ENCODE results near the gene ATG9B. TPM values are rescaled to one million over a fixed set of nuclear protein-coding genes. Genes with fewer than 3 reads are reported as not detected.
"Not testable (repeated sequence)": the region's sequence is repeated elsewhere in the genome, so short reads cannot be mapped to it uniquely, and the experiment has no call there.

ATG9B gene
- total RNA-seq, 1 donor from 2014 or later = 0.10 TPM

DNA sequence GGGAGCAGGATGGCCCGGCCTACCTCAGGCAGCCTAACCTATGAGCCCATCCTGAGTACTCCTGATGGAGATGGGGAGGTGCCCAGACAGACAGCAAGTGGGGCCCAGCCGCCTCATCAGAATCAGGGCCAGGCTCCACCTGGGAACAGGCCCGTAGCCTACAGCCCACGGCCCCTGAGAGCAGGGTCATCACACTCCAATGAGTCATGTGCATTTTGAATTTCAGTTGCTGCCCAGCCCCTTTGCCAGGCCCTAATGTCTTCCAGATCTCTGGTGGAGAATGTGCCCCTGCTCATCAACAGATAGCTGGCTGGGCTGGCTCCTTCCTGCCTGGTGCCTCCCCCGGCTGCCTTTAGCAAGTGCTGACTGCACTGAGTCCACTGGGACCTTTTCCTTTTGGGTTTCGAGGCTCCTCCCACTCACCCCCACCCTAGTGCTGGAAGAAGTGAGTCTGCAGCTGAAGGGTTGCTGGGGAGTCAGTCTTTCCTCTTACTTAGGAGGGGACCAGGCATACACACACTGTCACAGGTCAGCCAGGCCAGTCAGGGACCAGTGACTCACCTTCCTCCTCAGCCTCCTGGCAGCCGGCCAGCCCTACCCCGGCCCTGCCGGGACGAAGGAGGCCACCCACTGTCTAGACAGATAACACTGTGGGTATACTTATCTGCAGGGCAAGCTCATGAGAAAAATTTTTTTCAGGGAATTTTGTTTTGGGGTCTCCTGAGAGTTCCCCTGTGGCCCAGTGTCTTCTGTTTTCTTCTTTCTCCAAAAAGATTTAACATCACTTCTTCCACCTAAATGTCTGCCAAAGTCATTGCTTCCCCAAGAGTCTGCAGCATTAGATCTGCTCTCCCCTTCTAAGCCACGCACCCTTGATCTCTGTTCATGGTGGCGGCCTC, 14.9 kb upstream of the ATG9B start:
- peak; percentile 88 for DNase-seq (ENCODE audit: low read depth)

DNA sequence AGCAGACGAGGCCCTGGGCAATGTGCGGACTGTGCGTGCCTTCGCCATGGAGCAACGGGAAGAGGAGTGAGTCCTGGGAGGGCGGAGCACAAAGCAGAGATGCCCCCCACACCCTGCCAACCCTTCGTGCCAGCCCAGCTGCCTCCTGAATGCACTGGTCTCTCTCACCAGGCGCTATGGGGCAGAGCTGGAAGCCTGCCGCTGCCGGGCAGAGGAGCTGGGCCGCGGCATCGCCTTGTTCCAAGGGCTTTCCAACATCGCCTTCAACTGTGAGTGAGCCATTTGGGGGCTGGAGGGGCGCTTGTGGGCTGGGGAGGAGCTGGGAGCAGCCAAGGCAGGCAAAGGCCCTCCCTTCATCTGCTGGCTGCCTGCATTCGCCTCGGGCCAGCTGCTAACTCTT, 11.6 kb upstream of the ATG9B start:
- DNase-seq (ENCODE audit: low read depth) = no peak

DNA sequence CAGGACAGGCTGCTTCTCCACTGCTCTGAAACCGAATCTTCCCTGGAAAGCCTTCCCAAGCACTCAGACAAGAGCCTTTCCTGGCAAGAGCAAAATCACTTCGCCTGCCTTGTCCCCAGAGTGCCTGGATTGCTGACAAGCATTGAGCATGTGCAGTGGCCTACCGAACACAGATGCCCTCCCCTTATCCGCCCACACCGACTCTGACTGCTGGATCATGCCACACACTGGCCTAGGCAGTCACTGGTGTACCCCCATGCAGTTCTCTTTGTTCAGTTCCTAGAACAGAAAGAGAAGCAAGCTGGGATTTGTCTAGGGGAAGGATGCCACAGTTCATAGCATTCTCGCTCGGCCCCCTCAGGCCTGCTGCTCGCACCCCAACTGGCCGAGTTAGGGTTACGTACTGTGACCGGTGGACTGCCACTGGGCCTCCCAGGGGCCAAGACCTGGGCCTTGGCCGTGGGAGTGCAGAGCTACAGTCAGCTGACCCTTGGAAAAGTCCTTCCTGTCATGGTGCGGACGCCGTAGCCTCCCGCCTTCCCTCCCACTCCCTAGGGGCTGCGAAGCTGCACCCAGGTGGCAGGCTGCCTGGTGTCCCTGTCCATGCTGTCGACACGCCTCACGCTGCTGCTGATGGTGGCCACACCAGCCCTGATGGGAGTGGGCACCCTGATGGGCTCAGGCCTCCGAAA, 10.9 kb upstream of the ATG9B start:
- DNase-seq (ENCODE audit: low read depth) = no peak

DNA sequence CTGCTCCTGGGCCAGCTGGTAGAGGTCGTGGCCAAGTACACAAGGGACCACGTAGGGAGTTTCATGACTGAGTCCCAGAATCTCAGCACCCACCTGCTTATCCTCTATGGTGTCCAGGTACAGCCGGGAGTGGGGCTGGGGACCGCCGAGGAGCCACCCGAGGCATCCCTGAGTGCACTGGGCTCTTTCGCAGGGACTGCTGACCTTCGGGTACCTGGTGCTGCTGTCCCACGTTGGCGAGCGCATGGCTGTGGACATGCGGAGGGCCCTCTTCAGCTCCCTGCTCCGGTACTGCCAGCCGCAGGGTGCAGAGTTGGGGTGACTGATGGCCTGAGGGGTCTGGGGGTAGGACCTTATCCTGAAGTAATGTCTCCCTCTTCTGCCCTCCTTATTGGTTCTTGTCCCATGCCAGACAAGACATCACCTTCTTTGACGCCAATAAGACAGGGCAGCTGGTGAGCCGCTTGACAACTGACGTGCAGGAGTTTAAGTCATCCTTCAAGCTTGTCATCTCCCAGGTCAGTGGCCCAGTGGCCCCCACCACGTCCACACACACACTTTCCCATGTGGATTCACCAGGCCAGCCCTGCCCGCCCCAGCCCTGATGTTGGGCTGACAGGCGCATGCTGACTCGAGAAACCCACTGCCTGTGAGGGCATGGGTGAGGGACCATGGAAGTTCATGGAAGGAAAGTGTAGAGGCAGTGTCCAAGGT, 10.2 kb upstream of the ATG9B start:
- no peak for DNase-seq (ENCODE audit: low read depth)

DNA sequence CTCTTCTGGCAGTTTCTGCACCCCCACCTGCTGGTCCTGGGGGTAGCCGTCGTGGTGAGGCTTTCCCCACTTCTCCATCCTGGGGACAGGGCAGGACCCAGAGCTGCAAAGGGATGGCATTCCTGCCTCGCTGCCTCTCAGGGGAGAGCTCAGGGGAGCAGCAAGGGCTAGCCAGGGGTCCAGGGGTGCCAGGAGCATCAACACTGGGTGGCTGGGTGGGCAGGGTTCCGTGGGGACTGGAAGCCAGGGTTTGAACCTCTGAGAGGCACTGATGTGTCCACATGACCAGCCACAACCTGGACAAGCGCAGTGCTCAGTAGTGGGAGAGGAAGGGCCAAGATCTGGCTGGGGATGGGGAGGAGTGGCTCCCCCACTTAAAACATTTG, 9.6 kb upstream of the ATG9B start:
- no peak for DNase-seq (ENCODE audit: low read depth)

DNA sequence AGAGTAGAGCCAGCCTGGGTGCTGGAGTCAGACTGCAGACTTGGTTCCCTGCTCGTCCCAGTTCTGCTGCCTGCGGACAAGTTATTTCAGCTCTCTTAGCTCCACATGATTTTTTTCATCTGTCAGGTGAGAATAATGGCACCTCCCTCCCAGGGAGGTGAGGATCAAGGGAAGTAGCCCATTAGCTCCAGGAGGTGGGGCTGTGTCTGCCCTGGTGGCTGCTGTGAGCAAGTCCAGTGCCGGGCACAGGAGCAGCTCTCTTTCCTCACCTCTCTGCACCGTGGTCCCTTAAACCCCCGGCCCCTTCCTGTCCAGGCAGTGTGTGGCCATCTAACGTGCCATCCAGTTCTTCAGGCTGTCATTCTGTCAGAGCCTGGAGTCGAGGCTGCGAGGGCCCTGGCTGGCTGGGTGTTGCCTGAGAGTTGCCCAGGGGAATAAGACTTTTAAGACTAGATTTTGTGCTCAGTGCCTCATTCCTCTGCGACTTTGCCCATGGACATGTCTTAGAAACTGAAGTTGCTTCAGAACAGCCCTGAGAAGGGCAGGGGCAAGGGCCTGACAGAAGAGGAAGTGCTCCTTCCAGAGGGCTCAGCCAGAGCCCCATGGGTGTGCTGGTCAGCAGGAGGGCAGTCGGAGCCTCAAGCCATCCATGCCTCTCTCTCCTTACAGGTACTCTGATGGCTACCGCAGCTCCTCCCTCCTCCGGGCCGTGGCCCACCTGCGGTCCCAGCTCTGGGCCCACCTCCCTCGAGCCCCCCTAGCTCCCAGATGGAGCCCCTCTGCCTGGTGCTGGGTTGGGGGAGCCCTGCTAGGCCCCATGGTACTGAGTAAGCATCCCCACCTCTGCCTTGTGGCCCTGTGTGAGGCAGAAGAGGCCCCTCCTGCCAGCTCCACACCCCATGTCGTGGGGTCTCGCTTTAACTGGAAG, 8.9 kb upstream of the ATG9B start:
- DNase-seq (ENCODE audit: low read depth) = no peak

DNA sequence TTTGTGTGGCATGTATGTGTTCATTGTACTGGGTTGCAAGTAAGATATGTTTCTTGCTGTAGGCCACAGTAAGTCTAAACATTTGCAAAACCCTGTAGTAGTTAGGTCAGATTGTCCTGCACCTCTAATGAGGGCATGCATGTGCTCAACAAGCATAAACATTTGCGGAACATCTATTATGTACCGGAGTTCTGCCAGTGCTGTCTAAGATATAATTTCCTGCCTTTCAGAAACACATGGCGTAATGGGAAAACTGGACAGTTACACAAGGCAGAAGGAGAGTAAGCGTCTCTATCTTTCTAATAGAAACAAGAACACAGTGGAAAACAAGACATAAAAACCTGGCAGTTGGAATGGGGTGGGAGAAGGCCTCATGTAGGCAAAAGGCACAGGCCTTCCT, 6.7 kb upstream of the ATG9B start:
- no peak for DNase-seq (ENCODE audit: low read depth)

DNA sequence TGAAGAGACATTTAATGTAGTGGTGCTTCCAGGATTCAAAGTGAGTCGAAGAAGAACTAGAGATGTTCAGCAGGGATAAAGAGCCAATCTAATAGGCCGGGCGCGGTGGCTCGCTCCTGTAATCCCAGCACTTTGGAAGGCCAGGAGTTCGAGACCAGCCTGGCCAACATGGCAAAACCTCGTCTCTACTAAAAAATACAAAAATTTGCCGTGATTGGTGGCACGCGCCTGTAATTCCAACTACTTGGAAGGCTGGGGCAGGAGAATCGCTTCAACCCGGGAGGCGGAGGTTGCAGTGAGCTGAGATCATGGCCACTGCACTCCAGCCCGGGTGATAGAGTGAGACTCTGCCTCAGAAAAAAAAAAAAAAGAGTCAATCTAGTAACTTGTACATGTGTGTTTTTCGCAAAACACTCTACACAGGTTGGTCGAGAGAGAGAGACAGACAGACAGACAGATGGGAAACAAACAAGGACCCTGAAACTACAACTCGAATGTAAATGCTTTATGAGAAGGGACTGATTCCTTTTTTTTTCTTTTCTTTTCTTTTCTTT, 4.7 kb upstream of the ATG9B start:
- no peak for DNase-seq (ENCODE audit: low read depth)

DNA sequence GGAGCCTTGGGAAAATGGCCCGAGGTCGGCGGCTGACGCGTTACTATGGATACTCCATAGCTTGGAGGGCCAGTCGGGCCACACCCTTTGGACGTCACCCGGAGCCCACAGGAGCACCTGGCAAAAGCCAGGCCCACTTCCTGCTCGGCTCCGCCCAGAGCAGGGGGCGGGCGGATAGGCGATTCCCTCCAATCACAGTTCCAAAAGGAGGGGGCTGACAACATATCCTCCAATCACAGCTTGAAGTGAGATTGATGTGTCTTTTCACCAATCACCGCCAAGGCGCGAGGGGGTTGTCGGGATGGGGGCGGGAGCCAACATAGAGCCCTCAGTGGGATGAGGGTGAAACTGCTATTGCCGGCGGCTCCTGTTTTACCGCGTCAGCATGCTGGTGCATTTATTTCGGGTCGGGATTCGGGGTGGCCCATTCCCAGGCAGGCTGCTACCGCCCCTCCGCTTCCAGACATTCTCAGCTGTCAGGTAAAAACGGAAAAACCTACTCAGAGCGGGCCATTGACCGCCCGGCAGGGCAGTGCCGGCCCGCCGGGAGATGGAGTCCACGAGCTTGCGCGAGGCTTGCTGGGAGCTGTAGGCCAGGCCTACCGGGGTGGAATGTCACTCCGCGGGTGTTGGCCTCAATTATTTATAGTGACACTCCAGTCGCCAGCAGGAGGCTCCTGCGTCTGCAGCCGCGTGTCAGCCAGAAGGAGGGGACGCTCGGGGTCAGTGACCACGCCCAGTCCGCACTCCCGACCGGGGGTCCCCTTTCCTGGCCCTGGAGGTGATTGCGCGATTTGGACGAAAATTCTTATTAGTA, 4.0 kb upstream of the ATG9B start, which contains the start of gene ABCB8:
TSS of gene ABCB8 (plus strand) at position 320 of the 817 bp plus-strand sequence. CDS start at position 386, 66 bp downstream.
- DNase-seq (ENCODE audit: low read depth) = peak; percentile 98

DNA sequence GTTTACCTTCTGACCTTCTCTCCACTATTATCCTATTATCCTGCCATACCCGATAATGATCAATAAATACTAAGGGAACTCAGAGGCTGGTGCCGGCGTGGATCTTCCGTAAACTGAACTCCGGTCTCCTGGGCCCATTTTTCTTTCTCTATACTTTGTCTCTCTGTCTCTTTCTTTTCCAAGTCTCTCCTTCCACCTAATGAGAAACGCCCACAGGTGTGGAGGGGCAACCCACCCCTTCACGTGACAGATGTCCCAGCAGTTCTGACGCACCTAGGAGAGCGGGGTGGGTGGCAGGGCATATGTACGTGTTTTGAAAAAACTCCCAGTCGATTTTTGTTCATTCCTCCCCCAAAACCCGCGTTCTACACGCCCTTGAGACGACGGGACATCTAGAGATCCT, 3.4 kb upstream of the ATG9B start:
- not testable (repeated sequence) for DNase-seq (ENCODE audit: low read depth)

DNA sequence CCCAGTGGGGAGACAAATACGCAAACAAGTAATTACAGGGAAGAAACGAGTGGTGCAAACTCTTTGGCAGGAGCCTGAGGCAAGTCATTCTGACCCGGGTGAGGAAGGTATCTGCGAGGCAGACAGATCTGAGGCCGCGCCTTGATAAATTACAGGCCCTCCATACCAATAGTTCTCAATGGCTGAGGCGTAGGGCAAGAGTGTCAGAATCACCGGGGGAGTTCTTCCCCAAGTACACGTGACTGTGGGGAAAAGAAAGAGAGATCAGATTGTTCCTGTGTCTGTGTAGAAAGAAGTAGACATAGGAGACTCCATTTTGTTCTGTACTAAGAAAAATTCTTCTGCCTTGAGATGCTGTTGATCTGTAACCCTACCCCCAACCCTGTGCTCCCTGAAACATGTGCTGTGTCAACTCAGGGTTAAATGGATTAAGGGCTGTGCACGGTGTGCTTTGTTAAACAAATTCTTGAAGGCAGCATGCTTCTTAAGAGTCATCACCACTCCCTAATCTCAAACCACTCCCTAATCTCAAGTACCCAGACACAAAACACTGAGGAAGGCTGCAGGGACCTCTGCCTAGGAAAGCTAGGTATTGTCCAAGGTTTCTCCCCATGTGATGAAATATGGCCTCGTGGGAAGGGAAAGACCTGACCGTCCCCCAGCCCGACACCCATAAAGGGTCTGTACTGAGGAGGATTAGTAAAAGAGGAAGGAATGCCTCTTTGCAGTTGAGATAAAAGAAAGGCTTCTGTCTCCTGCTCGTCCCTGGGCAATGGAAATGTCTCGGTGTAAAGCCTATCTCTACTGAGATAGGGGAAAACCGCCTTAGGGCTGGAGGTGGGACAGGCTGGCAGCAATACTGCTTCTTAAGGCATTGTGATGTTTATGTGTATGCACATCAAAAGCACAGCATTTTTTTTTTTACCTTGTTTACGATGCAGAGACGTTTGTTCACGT, 2.8 kb upstream of the ATG9B start:
- DNase-seq (ENCODE audit: low read depth) = not testable (repeated sequence)

DNA sequence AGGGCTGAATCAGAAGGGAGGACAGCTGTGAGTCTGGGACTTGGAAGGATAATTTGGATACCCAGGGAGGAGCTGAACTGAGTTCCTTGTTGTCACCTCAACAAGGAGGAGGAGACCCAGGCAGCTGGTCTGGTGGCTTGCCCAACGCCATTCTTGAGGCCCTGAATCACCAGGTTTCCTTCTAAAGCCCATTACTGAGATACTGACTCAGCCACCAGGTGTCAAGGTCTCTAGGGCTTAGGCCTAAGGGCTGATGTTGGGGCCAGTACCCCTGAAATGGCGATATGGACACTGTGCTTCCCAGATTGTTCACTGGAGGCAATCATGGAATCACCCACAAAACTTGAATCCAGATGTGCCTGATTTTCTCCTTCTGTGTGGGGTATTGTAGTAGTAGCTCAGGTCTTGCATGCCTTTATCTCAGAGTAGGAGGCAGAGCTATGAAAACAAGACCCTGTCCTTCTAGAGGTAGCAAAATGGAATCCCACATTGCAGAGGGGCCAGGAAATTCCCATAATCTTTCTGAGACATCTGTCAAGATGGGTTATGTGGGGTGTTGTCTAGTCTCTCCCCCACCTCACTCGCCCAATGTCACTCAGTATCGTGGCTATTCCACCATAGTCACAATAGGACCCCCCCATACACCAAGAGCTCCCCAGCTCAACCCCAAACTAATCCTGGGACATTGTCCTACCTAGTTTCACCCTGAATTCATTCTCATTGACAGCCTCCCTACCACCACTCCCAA, 1.8 kb upstream of the ATG9B start:
- DNase-seq (ENCODE audit: low read depth) = peak; percentile 41

DNA sequence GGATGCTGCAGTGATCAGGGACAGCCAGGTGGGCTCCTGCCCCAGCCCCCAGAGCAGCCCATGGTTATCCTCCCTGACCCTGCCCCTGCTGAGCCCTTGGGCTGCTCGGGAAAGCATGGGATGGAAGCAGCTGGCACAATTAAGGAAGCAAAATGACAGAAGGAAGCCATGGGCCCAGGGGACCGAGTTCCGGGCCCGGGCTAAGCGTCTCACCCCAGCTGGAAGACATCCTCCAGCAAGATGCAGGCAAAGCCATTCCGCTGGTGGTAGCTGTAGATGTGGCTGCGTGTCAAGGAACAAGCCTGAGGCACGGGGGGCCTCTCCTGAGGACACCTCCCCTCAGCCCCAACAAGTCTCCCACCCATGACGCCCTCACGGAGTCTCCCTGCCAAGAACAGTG, 1.1 kb downstream of the ATG9B start:
- no peak for DNase-seq (ENCODE audit: low read depth)

DNA sequence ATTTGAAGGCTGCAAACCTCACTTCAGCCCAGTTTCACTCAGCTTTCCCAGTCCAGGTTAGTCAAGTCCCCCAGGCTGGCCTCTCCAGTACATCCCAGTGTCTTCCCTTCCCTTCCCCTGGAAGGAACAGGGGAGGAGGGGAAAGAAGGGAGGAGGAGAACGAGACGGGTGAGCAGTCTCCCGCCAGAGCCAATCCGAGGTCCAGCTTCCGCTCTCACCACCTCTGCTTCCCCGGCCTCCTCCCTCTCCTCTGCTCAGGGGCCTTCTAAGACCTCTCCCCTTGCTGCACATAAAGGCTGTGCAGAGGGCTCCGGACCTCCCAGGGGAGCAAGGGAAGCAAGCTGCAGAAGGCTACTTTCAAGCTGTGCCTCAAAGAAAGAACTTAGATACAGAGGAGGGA, 4.1 kb downstream of the ATG9B start:
- DNase-seq (ENCODE audit: low read depth) = no peak

DNA sequence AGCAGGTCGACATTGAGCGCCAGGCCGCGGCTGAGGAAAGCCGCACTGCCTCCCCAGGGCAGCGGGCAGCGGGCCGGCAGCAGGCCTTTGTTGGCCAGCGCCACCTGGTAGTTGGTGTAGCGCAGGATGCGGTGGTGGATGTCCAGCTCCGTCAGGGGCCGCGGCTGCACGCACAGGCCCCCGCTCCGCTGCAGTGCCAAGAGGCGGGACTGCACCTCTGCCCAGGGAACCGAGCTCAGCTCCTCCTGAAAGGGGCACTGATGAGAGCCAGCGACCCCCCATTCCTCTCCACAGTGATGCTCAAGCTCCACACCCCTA, 5.2 kb downstream of the ATG9B start:
- DNase-seq (ENCODE audit: low read depth) = no peak

DNA sequence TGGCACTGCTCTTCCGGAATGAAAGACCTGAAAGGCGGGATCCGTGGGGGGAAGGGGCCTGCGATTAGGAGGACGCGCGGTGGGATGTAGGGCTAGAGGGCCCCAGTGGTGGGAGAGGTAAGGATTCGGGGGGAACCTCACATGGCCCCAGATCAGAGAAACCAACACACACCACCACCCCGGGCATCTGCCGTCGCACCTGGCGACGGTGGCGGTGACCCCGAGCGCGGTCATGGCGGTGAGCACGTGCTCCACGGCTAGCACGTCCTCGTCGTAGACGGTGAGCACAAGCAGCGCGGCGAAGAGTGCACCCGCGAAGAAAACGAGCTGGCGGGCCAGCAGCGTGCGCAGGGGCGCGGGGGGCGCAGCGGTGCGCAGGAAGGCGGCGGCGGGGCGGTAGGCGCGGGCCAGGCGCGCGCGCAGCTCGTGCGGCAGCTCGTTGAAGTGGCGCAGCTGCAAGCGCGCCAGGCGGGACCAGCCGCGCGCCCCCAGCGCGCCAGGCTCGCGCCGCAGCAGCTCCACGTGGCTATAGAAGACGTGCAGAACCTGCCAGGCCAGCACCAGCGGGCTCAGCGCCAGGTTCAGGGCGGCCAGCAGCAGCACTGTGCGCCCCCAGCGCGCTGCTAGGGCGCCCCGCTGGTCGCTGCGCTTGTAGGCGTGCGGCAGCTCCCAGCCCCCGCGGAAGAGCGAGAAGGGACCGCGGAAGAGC, 5.7 kb downstream of the ATG9B start:
- no peak for DNase-seq (ENCODE audit: low read depth)

DNA sequence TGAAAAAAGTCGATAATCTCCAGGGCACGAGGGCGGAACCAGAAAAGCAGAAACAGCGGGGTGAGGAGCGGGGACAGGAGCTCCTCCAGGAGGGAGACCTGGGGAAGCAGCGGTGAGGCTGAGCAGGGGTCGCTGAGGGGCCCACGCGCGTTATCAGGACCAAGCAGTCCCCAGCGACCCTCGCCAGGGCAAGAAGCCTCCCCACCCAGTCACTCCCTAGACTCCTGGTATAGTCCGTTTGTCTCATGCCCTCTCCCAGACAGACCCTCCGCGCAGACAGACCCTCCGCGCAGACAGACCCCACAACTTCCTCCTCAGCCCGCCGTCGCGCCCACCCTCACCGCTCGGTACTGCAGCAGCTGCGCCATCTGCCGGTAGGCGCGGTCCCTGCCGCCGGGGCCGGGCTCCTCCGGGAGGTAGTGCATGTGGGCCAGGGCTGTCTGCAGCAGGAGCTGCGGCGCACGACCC, 6.3 kb downstream of the ATG9B start:
- DNase-seq (ENCODE audit: low read depth) = no peak
